HL-60 (cell line): ENCODE results near the gene IZUMO1.

Source experiments
- GABPA ChIP-seq: IDR thresholded peaks from 2 replicates; pipeline ENCODE4 v1.6.1; 2012; ENCODE audit warnings: low read depth
- POLR2AphosphoS5 ChIP-seq: IDR thresholded peaks from 2 replicates; pipeline ENCODE4 v1.6.1; 2012; ENCODE audit warnings: low read depth
- SPI1 ChIP-seq: IDR thresholded peaks from 2 replicates; pipeline ENCODE4 v1.6.1; 2012; ENCODE audit warnings: low read depth, mild to moderate bottlenecking, borderline replicate concordance
- TF ChIP-seq, protein P1 (sequence below): IDR thresholded peaks from one replicate; pipeline ENCODE4 v1.5.1; 2011; ENCODE audit warnings: low read length, control low read depth, inconsistent platforms; ENCODE audit not compliant: insufficient read depth
- TF ChIP-seq, protein P2 (sequence below): IDR thresholded peaks from 2 replicates; pipeline ENCODE4 v1.6.1; 2012; ENCODE audit warnings: low read depth; ENCODE audit not compliant: insufficient replicate concordance

DNA sequence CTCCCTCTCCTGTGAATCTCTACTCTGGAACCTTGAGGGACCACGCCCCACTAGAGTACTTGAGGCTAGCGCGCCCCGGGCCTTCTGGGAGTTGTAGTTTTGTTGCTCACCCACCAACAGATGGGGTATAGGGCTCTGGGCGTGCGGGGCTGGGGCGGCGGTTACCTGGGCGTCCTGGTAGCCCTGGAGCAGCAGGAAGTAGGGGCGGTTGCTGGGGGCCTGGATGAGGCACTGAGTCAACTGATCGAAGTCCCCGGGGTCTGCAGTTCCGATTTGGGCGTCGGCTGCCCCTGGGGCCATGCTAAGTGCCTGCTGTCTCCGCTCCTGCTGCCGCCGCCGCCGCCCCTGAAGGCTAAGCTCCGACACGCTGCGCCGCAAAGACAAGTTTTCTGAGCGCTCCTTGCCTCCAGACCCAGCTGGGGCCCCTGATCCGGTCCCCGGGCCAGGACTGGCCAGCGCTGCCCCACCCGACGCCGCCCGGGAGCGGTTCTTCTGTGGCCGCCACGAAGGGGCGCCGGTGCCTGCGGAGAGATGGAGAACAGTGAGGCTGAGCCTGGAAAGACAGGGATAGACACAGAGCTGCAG, 11.6 kb downstream of the IZUMO1 start:
- TF ChIP-seq, protein P1, sequence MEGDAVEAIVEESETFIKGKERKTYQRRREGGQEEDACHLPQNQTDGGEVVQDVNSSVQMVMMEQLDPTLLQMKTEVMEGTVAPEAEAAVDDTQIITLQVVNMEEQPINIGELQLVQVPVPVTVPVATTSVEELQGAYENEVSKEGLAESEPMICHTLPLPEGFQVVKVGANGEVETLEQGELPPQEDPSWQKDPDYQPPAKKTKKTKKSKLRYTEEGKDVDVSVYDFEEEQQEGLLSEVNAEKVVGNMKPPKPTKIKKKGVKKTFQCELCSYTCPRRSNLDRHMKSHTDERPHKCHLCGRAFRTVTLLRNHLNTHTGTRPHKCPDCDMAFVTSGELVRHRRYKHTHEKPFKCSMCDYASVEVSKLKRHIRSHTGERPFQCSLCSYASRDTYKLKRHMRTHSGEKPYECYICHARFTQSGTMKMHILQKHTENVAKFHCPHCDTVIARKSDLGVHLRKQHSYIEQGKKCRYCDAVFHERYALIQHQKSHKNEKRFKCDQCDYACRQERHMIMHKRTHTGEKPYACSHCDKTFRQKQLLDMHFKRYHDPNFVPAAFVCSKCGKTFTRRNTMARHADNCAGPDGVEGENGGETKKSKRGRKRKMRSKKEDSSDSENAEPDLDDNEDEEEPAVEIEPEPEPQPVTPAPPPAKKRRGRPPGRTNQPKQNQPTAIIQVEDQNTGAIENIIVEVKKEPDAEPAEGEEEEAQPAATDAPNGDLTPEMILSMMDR, result no peak
- TF ChIP-seq POLR2AphosphoS5 (no peak), GABPA (no peak), SPI1 (no peak)
- TF ChIP-seq, protein P2, sequence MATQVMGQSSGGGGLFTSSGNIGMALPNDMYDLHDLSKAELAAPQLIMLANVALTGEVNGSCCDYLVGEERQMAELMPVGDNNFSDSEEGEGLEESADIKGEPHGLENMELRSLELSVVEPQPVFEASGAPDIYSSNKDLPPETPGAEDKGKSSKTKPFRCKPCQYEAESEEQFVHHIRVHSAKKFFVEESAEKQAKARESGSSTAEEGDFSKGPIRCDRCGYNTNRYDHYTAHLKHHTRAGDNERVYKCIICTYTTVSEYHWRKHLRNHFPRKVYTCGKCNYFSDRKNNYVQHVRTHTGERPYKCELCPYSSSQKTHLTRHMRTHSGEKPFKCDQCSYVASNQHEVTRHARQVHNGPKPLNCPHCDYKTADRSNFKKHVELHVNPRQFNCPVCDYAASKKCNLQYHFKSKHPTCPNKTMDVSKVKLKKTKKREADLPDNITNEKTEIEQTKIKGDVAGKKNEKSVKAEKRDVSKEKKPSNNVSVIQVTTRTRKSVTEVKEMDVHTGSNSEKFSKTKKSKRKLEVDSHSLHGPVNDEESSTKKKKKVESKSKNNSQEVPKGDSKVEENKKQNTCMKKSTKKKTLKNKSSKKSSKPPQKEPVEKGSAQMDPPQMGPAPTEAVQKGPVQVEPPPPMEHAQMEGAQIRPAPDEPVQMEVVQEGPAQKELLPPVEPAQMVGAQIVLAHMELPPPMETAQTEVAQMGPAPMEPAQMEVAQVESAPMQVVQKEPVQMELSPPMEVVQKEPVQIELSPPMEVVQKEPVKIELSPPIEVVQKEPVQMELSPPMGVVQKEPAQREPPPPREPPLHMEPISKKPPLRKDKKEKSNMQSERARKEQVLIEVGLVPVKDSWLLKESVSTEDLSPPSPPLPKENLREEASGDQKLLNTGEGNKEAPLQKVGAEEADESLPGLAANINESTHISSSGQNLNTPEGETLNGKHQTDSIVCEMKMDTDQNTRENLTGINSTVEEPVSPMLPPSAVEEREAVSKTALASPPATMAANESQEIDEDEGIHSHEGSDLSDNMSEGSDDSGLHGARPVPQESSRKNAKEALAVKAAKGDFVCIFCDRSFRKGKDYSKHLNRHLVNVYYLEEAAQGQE, result no peak
